Prostate gland (tissue), 2 donors: ENCODE data around the gene ZNF212.
A peak's percentile ranks its signal among the peaks of the same experiment; 100 is the strongest.

Experiments used
- POLR2A ChIP-seq: fragments of 450-650 bp; IDR thresholded peaks from one replicate; pipeline ENCODE4 v1.6.1; 2016; ENCODE audit warnings: antibody characterized with exemption, mild to moderate bottlenecking
- TF ChIP-seq, protein P1 (sequence below), 4 experiments: fragments of 200-600 bp in 2 of 4; fragments of 450-650 bp in 2 of 4; sonication (generic) in 2 of 4; IDR thresholded peaks; 1 replicate in 3 of 4; 2 replicates in 1 of 4; pipeline ENCODE4 v1.5.1; 2016 to 2019; ENCODE audit warnings: antibody characterized with exemption in 4 of 4, mild to moderate bottlenecking in 2 of 4, moderate library complexity in 2 of 4

DNA sequence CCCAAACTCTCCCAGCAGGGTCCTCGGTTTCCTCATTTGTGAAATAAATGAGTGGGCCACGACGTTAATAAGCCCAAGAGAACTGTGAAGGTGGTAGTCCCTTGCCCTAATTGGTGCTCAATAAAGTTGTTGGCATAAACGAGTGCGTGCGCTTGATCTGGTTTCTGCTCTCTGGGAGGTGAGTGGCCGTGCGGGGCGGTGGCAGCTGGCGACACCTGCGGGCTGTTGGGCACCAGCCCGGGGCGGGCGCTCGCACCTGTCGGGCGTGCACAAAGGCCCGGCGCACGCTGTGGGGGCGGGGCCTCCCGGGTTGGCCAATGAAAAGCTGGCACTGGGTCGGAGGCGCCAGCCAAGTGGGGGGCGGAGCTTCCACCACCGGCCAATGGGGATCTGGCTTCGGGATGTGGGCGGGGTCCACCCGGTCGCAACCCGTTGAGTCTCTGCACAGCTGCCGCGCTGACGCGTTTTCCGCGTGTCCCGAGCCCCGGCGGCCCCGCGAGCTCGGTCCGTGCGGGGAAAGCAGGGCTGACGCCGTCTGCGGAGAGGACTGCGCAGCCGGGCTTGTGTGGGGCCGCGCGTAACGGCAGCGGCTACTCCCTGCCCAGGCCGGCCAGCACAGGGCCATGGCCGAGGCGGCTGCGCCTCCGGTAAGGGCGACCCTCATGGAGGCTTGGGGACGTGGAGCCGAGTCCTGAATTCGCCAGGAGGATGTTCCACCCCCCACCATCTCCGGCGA lies 45.6 kb downstream of the ZNF212 start:
- peak; percentile 40 for TF ChIP-seq POLR2A
- TF ChIP-seq, protein P1, sequence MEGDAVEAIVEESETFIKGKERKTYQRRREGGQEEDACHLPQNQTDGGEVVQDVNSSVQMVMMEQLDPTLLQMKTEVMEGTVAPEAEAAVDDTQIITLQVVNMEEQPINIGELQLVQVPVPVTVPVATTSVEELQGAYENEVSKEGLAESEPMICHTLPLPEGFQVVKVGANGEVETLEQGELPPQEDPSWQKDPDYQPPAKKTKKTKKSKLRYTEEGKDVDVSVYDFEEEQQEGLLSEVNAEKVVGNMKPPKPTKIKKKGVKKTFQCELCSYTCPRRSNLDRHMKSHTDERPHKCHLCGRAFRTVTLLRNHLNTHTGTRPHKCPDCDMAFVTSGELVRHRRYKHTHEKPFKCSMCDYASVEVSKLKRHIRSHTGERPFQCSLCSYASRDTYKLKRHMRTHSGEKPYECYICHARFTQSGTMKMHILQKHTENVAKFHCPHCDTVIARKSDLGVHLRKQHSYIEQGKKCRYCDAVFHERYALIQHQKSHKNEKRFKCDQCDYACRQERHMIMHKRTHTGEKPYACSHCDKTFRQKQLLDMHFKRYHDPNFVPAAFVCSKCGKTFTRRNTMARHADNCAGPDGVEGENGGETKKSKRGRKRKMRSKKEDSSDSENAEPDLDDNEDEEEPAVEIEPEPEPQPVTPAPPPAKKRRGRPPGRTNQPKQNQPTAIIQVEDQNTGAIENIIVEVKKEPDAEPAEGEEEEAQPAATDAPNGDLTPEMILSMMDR (IDR thresholded peaks at IDR 0.05) = peak in 3 of 4 experiments; percentile 11 to 41 (median 22)
